Measurements from ENCODE around the gene CD7. TPM values are rescaled to one million over a fixed set of nuclear protein-coding genes. Genes with fewer than 3 reads are reported as not detected.

CD7 gene
- total RNA-seq, 1 experiment from 2014 or later: 0.77 TPM

GRCh38 chr17:82354804-82355308 is 37.4 kb upstream of the CD7 start:
- in situ Hi-C loops (cut with HindIII; ENCODE audit: low pct_unique_long_range_greater_than_20kb, low sequenced_read_pairs): no loop called here
- H3K4me3 ChIP-seq (ENCODE audit: low read depth in 2 of 2, low read length in 2 of 2): no peak overlapping the region
- H3K4me1 ChIP-seq (ENCODE audit: control insufficient read depth, insufficient read depth, low read length): peaks cover 22% of the 10 kb centered on the region
- no peaks in the 10 kb centered on the region for H3K27me3 ChIP-seq (ENCODE audit: control insufficient read depth, insufficient read depth, low read length)
- H3K27ac ChIP-seq (ENCODE audit: low read length): no peak overlapping the region
- no TSS peak for BruUV-seq (replicated peaks)
- ChIA-PET POLR2A (no interaction called here), CTCF (interaction anchor here (0.6 kb wide), 1 partner anchor 413 kb away, joined by 4 read pairs; no protein-coding TSS in a partner anchor)
- no peak for DNase-seq (ENCODE audit: low read depth, low spot score)
- TF ChIP-seq REST (IDR thresholded peaks at IDR 0.05; ENCODE audit: insufficient read depth in 1 of 2, low read depth in 2 of 2, low read length in 1 of 2): no peak
- intact Hi-C loops (cut with micrococcal nuclease; ENCODE audit: unreplicated experiment): no loop called here
- no peaks in the 10 kb centered on the region for H3K9me3 ChIP-seq (ENCODE audit: control insufficient read depth, insufficient read depth, low read depth, low read length)
- ATAC-seq: no peak
- H3K36me3 ChIP-seq (ENCODE audit: control insufficient read depth, insufficient read depth, low read length): no peaks in the 10 kb centered on the region

GRCh38 chr17:82353484-82353883 is 36.1 kb upstream of the CD7 start:
- Histone ChIP-seq H3K4me3 (ENCODE audit: low read depth in 2 of 2, low read length in 2 of 2) (no peak overlapping the region), H3K4me1 (ENCODE audit: control insufficient read depth, insufficient read depth, low read length) (peaks cover 28% of the 10 kb centered on the region), H3K27ac (ENCODE audit: low read length) (no peak overlapping the region), H3K27me3 (ENCODE audit: control insufficient read depth, insufficient read depth, low read length) (no peaks in the 10 kb centered on the region), H3K9me3 (ENCODE audit: control insufficient read depth, insufficient read depth, low read depth, low read length) (no peaks in the 10 kb centered on the region), H3K36me3 (ENCODE audit: control insufficient read depth, insufficient read depth, low read length) (no peaks in the 10 kb centered on the region)
- DNase-seq (ENCODE audit: low read depth, low spot score) (no peak), ATAC-seq (no peak)
- intact Hi-C loops (cut with micrococcal nuclease; ENCODE audit: unreplicated experiment): no loop called here
- POLR2A ChIA-PET: no interaction called here
- TF ChIP-seq REST (IDR thresholded peaks at IDR 0.05; ENCODE audit: insufficient read depth in 1 of 2, low read depth in 2 of 2, low read length in 1 of 2): no peak
- no peak for TF ChIP-seq CTCF (IDR thresholded peaks at IDR 0.05)
- no peak for TF ChIP-seq TCF7L2 (IDR thresholded peaks at IDR 0.05; ENCODE audit: low read depth, low read length)
- no peak for TF ChIP-seq POLR2AphosphoS5 (IDR thresholded peaks at IDR 0.05; ENCODE audit: low read depth, low read length)
- no peak for TF ChIP-seq SIN3A (IDR thresholded peaks at IDR 0.05; ENCODE audit: borderline replicate concordance, insufficient read depth, low read depth, low read length)
- in situ Hi-C loops (cut with HindIII; ENCODE audit: low pct_unique_long_range_greater_than_20kb, low sequenced_read_pairs): no loop called here
- BruUV-seq (replicated peaks): no TSS peak
- CTCF ChIA-PET: no interaction called here

Measured in Panc1 (cell line).